Measurements from ENCODE around the gene HUS1.
"Not testable (repeated sequence)": the region's sequence is repeated elsewhere in the genome, so short reads cannot be mapped to it uniquely, and the experiment has no call there.

Gene HUS1

DNA sequence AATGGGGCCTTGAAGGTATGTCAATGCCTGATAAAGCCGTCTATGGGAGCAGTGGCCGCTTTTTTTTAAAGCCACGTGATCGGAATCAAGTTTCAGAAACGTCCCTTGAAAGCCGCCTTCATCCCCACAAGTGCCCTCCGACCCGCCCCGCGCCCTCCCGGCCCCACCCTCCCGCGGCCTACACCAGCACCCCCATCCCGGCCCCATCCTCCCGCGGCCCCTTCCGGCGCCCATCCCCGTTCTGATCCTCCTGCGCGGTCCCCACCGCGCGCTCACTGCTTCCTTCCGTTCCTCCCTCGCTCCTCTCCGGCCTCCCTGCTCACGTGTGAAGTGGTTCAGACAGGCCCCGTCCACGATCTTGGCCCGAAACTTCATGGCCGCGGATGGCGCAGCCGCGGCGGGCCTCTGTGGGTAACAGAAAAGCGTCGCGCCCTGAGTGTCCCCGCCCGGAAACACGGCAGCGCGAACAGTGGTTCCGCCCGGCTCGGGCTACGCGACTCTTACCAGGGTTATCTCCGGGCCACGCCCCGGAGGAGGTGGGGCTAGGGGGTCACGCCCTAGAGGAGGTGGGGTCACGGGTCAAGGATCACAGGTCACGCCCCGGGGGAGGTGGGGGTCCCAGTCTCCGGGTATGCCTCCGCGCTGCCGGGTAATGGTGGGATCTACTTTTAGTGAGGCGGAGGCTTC lies at the start of gene HUS1:
HUS1 (minus strand) TSS at position 471 of the 687 bp plus-strand sequence; CDS start at position 375, 96 bp downstream.
- DNase-seq = peak; percentile 96

DNA sequence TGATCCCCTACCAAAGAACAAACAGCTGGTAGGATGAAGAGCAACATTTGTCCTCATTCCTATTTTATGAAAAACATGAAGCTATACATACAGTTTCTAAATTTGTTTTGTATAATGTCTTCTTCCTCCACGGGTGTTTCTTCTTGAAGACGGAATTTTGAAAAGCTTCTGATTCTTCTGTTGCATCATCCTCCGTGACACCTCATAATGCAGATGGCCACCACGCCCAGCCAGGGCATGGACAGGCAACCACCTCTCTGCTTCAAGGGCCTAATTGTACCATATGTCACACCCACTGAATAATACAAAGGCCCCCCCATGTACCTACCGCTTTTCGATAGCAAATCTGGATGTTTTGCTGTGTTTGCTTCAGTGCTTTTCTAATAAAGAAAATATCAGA lies 49.5 kb upstream of the HUS1 start, which contains the start of gene SUN3:
SUN3 (minus strand) TSS at position 170 of the 400 bp plus-strand sequence; CDS start at position 1, 169 bp downstream.
- DNase-seq = no peak

DNA sequence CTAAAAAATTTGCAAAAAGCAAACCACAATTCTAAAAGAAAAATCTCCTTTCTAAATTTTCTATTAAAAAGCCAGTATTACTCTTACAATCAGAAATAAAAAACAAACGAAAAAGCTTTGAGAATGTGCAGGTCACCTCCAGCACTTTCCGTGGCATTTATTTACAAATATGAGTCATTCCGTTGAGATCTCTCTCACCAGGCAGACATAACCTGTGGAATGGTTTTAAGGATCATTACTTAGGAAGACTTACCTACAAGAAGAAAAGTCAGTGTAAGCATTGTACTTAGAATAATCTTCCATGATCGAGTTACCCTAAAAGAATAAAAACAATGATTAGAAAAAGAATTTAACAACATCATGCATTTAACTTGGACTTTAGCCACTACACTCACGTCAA lies 46.2 kb upstream of the HUS1 start:
- no peak for DNase-seq

DNA sequence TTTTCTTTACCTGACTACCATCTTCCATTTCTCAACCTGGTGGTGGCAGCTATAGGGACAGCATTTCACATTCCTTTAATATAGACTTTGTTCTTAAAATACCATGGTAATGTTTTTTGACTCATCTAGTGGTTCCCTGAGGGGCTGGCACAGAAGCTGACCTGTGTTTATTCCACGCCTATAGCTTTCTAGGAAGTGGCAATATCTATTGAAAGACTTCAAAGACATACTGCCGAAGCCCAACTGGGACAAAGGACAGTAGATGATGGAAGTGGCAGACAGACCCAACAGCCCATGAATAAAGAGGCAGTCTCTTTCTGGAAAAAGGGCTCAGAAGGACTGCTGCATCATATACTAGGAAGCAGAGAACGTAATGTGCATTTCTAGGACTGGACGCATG lies 38.3 kb upstream of the HUS1 start:
- DNase-seq = no peak

DNA sequence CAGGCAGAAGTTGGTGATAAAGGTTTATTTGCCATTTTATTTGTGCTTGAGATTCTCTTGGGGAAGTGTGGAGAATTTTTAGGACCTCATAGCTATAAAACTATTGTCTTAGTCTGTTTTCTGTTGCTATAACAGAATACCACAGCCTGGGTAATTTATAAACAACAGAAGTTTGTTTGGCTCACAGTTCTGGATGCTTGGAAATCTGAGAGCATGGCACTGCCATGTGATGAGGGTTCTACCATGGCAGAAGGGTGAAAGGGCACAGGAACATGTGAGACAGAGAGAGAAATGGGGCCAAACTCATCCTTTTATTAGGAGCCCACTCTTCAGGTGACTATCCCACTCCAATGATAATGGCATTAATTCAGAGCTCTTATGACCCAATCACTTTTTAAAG lies 37.2 kb upstream of the HUS1 start:
- DNase-seq = no peak

DNA sequence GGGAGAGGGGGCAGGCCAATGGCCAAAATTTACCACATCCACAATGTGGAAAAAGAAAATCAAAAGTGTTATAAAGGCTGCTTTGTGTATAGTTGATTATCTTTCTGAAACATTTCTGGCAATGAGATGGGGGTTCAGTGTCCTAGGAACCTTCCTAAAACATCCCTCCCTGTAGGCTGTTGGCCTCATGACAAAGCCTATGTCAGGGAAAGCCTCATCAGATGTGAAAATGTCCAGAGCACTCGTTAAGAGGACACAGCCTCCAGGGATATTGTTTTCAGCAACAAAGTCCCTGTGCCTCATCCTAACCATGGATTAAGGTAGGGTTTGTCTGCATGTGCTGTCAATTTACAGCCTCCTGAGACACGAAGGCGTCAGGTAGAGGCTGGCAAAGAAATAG lies 32.5 kb upstream of the HUS1 start:
- no peak for DNase-seq

DNA sequence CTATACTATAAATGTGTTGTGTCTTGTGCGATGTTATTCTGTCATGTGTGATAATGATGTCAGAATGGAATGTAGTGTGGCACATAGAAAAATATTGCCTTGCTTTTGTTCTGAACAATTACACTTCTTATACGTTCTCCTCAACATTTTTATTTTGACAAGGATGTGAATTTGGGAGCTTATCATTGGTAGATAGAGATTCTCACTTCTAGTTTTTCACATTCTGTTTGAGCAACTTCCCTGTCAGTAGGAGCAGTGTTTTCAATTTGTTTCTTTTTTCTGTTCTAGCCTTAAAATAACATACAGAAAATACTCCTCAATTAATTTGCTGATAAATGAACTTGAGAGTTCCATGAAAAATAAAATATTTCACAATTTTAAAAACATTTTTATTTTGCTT lies 31.9 kb upstream of the HUS1 start:
- no peak for DNase-seq

DNA sequence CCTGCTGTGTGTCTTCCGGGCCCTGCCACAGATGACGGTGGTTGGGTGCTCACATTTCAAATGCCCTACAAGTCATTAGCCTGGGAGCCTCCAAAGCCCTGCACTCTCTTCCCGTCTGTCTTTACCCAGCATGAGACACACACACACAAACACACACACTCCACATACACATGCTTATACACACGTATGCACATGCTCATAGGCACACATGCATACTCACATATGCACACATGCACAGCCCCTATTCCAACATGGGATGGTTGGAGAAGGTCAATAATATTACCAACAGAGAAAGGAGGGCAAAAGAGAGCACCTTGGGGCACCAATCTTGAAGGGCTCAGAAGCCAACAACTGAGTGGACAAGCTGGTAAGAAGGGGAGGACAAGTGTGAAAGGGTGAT lies 30.5 kb upstream of the HUS1 start:
- DNase-seq = no peak

DNA sequence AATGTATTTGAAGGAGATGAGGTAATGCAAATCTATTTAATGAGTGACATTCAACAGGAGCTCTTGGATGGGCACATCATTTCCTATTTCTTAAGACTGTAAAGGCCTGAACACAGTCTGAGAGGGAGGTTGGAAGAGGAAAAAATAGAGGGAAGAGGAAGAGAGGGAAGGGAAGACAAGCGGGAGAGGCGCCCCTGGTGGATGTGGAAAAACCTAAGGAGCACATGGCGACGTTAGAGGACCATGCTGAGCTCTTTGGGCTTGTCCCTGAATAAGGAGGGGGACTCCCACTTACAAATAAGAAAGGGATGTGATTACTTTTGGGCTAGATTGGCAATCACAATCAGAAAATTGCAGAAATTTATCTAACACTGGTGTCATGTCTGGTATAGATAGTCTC lies 29.8 kb upstream of the HUS1 start:
- DNase-seq = no peak

DNA sequence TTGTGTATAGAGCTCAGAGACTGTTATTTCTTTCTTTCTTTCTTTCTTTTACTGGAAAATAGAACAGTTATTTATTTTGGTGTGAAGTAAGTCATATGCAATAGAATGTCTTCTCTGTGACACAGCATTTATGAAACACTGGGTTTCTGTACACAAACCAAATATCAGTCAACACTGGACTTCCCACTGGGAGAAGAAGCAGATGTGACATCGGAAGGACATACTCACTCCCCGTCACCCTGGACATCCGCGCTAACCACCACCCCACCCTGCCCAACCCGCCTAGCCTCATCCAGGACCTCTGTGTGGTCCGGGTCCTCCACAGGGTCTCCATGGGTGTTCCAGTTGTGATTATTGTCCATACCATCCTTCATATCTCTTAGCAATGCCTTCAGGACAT lies 27.5 kb upstream of the HUS1 start:
- no peak for DNase-seq

DNA sequence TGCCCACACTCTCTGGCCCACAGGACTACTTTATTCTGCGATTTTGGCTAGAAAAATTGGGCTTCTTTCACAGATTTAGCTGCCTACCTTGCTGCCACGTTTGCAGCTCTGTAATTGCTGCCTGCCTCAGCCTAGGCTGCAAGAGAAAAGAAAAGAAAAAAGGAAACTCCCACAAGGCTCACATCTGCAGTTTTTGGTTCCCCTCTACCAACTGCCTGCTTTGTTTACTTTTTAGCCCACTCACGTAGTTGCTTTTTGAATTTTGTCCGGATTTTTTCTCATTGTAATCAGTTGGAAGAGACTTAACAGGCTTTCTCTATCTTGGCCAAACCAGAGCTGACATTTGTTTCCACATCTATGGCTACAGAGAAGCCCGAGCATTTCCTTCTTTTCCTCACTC lies 25.2 kb upstream of the HUS1 start:
- no peak for DNase-seq

DNA sequence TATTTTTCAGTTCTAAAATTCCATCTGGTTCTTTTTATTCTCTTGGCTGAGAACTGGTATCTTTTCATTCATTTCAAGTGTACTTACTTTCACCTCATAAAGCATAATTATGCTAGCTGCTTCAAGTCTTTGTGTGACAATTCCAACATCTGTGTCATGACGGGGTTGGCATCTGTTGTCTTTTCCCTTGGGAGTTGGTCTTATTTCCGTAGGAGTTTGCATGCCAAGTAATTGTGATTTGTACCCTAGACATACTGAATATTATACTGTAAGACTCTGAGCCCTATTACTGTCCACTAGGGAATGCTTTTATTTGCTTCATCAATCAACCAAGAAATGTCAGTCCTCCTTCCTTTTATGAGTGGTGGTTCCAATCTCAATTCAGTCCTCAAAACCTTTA lies 24.6 kb upstream of the HUS1 start:
- DNase-seq = no peak

DNA sequence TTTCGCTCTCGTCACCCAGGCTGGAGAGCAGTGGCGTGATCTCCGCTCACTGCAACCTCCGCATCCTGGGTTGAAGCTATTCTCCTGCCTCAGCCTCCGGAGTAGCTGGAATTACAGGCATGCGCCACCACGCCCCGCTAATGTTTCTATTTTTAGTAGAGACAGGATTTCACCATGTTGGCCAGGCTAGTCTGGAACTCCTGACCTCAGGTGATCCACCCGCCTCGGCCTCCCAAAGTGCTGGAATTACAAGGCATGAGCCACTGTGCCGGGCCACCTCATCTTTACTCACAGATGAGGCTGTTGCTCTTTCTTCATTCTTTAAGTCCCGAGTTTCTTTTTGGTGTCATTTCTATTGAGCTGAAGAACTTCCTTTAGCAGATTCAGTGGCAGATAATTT lies 20.7 kb upstream of the HUS1 start:
- not testable (repeated sequence) for DNase-seq

DNA sequence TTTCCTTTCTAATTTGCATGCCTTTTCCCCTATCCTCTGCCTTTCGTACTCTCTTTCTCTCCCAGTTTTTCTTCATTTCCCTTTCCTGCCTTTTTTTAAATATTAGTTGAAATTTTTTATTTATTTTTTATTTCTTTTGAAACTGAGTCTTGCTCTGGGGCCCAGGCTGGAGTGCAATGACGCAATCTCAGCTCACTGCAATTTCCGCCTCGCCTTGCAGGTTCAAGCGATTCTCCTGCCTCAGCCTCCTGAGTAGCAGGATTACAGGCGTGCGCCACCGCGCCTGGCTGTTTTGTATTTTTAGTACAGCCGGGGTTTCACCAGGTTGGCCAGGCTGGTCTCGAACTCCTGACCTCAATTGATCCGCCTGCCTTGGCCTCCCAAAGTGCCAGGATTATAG lies 20.0 kb upstream of the HUS1 start:
- no peak for DNase-seq

DNA sequence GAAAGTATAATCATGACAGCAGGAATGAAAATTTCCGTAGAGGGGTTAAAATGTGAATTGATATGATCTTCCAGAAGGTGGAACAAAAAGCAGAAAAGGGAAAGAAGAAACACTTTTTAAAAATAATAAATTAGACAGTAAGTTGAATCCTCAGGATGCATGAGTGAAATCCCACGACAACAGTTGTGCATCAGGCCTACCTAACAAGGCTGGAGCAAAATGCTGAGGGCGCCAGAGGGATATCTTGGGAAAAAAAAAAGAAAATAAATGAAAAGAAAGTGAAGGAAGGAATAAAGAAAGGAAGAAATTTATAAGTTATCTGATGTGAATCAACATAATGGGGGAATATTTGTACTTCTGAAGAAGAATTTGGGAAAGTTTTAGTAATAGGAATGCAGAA lies 13.0 kb upstream of the HUS1 start:
- DNase-seq = no peak

DNA sequence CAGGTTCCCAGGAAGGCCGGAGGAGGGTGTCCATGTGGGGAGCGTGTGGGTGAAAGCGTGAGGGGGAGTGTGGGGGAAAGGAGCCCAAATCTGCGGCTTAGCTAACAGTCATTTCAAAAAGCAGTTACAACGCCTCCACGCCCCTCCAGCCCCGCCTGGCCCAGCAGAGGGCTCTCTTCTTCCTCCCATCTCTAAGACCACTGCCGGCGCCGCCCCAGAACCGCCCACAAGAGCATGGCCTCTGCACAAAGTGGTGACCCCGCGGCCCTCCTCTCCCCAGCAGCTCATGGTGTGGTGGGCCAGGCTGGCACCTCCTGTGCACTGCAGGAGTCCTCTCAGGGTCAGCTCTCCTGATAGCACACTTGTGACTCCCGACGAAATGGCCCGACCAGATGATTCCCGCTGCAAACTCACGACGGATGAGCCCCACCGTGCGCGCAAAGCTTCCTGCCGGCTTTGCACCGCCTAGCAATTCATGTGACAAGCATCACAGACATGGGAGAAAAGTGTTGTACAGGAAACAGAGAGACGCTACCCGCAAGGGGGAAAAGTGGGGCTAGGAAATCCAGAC lies 12.4 kb upstream of the HUS1 start:
- peak; percentile 92 for DNase-seq

DNA sequence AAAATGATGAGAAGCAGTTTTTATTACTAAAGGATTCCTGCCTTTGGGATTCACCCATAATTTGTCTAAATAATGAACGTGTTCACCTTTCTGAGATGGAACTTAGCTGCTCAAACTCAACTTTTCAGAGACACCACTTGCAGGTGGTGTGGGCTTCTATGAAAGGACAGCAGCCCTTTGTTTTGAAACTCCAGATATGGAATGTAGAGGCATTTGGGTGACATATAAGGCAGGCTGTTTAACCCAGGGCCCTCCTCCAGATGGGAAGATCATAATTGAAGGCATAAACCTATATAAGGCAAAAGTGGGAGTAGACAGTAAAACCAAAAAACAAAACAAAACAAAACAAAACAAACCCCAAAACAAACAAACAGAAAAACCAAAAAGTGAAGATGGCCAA lies 11.9 kb upstream of the HUS1 start:
- no peak for DNase-seq

DNA sequence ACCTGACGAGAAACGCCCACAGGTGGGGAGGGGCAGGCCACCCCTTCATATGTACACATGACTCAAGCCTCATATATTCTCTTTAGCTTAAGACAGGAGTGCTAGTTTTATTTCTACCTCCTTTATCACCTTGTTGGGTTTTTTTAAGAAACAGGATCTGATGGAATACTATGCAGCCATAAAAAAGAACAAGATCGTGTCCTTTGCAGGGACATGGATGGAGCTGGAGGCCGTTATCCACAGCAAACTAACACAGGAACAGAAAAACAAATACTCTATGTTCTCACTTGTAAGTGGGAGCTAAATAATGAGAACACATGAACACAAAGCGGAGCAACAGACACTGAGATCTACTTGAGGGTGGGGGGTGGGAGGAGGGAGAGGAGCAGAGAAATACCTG lies 11.2 kb upstream of the HUS1 start:
- no peak for DNase-seq

DNA sequence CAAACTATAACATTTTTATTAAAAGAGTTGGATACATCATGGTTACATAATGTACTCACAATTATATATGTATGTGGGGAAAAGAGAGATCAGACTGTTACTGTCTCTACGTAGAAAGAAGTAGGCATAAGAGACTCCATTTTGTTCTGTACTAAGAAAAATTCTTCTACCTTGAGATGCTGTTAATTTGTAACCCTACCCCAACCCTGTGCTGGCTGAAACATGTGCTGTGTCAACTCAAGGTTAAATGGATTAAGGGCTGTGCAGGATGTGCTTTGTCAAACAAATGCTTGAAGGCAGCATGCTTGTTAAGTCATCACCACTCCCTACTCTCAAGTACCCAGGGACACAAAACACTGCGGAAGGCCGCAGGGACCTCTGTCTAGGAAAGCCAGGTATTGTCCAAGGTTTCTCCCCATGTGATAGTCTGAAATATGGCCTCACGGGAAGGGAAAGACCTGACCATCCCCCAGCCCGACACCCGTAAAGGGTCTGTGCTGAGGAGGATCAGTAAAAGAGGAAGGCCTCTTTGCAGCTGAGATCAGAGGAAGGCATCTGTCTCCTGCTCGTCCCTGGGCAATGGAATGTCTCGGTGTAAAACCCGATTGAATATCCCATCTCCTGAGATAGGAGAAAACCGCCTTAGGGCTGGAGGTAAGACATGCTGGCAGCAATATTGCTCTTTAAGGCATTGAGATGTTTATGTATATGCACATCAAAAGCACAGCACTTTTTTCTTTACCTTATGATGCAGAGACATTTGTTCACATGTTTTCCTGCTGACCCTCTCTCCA lies 10.4 kb upstream of the HUS1 start:
- DNase-seq = not testable (repeated sequence)

DNA sequence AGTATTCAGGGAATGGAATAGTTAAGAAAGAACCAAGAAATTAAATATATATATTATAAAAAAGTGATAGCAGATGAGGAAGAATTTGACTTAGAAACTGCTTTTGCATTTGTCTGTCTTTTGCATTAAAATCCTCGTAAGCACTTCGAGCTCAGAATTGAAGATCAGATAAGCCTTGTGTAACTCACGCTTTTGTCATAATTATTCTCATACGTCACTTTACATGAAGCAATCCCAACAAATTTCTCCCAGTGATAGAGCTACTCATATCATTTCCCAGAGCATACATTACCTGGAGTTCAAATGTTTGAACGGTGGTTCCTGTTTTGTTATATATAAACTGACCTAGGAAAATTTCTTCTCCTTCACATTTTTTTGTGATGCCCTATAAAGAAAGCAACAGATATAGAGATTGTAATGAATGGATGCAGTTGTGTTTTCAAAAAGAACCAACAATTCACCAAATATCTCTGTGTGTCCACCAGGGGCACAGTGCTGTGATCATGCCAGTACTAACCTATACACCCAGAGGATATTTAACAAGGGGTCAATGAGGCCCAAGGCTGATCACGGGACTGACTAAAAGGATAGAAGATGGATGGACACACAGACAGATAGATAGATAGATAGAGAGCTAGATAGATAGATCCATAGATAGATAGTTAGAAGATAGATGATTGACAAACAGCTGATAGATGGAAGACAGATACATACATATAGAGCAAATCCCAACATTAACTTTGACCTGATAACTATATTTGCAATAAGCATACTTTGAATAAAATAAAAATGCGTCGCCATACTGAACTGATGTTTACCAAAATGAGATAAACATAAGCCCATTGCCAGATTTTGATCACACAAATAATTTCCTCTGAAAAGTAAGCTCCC lies 9.3 kb upstream of the HUS1 start:
- DNase-seq = peak; percentile 20

DNA sequence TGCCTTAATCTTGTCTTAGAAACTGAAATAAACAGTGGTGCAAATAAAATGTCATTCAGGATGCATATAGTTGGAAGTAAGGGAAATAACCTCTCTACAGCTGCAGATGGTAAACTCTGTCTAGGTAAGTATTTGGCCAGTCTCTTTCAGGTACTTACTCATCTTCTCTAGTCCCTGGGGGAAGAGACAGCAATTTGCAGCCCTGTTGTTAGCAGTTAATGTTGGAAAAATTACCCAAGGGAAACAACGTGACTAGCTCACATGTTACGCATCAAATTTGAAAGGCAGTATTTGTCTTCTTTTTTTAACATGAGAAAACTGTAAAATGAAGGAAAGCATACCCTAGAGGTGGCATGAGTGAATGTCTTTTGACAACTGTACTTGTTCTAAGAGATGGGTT lies 3.2 kb upstream of the HUS1 start:
- no peak for DNase-seq

DNA sequence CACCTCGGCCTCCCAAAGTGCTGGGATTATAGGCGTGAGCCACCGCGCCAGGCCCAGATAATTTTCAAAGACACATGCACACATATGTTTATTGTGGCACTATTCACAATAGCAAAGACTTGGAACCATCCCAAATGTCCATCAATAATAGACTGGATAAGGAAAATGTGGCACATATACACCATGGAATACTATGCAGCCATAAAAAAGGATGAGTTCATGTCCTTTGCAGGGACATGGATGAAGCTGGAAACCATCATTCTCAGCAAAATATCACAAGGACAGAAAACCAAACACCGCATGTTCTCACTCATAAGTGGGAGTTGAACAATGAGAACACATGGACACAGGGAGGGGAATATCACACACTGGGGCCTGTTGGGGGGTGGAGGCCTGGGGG lies 1.2 kb upstream of the HUS1 start:
- not testable (repeated sequence) for DNase-seq

DNA sequence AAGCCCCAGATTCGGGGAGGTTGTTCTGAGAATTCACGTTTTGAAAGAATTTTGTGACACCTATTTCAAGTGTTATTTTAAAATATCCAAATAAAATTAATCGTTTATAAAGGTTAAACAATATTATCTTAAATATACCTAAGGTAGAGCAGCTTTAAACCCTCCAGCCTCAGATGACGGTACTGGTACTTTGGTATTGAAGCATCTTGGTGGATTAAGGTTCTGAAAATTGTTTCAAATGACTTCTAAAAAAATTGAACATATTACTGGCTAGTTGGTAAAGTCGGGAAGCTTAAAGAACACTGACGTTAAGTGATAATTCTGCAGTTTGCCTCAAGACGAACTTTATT lies 392 bp upstream of the HUS1 start:
- DNase-seq = no peak
